Stimulated activated CD4-positive, alpha-beta T cell treated with anti-CD3 and anti-CD28 coated beads, TNF-alpha, amount 100 ng/mL, for 48 hours (primary cell): Measurements from ENCODE around the gene CAMTA2.
"Not testable (repeated sequence)": the region's sequence is repeated elsewhere in the genome, so short reads cannot be mapped to it uniquely, and the experiment has no call there.

Experiments used
- DNase-seq, 3 donors: peaks; one replicate each; pipeline ENCODE4 v3.0.0-alpha.2; 2020; ENCODE audit warnings: low read depth in 3 of 3

CAMTA2 gene

GRCh38 chr17:4931963-4932362 lies 55.5 kb downstream of the CAMTA2 start, which contains the start of gene GP1BA:
GP1BA (plus strand) TSS chr17:4932277; CDS start chr17:4932605, 328 bp downstream.
- no peak for DNase-seq

GRCh38 chr17:4928881-4929280 lies 58.6 kb downstream of the CAMTA2 start:
- no peak for DNase-seq

GRCh38 chr17:4926577-4927335 lies 60.7 kb downstream of the CAMTA2 start:
- not testable (repeated sequence) for DNase-seq

GRCh38 chr17:4921320-4921719 lies 66.2 kb downstream of the CAMTA2 start:
- no peak for DNase-seq

- no peak for DNase-seq
Measured at GRCh38 chr17:4920351-4921048, 67.0 kb downstream of the CAMTA2 start.

- DNase-seq = no peak
Measured at GRCh38 chr17:4919511-4920047, 67.9 kb downstream of the CAMTA2 start.
